SK-N-MC (cell line): ENCODE results near the gene OAS1.
"Not testable (repeated sequence)": the region's sequence is repeated elsewhere in the genome, so short reads cannot be mapped to it uniquely, and the experiment has no call there.

Source experiments
- DNase-seq: peaks from one replicate; pipeline ENCODE4 v3.0.0-alpha.2; 2011; ENCODE audit warnings: low read depth, low spot score
- H3K27ac ChIP-seq: fragments of 200-600 bp; sonication (generic); 2 replicates; pipeline ENCODE4 v1.5.1; 2016; ENCODE audit warnings: mixed run types
- H3K36me3 ChIP-seq: fragments of 200-600 bp; sonication (generic); 2 replicates; pipeline ENCODE4 v1.6.1; 2017; ENCODE audit warnings: antibody characterized with exemption, low read length, mixed read lengths; ENCODE audit not compliant: insufficient read depth
- H3K4me3 ChIP-seq: fragments of 200-600 bp; sonication (generic); 2 replicates; pipeline ENCODE4 v1.5.1; 2016
- H3K9ac ChIP-seq: fragments of 200-600 bp; sonication (generic); 2 replicates; pipeline ENCODE4 v1.8.0; 2017; ENCODE audit warnings: mixed run types, mixed read lengths; ENCODE audit not compliant: insufficient read length
- H3K9me3 ChIP-seq: fragments of 200-600 bp; sonication (generic); 2 replicates; pipeline ENCODE4 v1.6.1; 2017; ENCODE audit warnings: low read depth, mild to moderate bottlenecking, antibody characterized with exemption, low read length, moderate library complexity, mixed read lengths
- EZH2 ChIP-seq: fragments of 200-600 bp; sonication (generic); IDR thresholded peaks from one replicate; pipeline ENCODE4 v1.6.1; 2017; ENCODE audit warnings: antibody characterized with exemption
- FOXP2 ChIP-seq: optimal IDR thresholded peaks from 2 replicates; pipeline ENCODE3; 2011; ENCODE audit warnings: mild to moderate bottlenecking, moderate library complexity; ENCODE audit not compliant: insufficient read depth; ENCODE audit errors: extremely low read length, control extremely low read depth
- POLR2AphosphoS5 ChIP-seq: IDR thresholded peaks from 2 replicates; pipeline ENCODE4 v1.6.1; 2012; ENCODE audit warnings: mild to moderate bottlenecking, low read depth, low read length, borderline replicate concordance

Gene OAS1

DNA sequence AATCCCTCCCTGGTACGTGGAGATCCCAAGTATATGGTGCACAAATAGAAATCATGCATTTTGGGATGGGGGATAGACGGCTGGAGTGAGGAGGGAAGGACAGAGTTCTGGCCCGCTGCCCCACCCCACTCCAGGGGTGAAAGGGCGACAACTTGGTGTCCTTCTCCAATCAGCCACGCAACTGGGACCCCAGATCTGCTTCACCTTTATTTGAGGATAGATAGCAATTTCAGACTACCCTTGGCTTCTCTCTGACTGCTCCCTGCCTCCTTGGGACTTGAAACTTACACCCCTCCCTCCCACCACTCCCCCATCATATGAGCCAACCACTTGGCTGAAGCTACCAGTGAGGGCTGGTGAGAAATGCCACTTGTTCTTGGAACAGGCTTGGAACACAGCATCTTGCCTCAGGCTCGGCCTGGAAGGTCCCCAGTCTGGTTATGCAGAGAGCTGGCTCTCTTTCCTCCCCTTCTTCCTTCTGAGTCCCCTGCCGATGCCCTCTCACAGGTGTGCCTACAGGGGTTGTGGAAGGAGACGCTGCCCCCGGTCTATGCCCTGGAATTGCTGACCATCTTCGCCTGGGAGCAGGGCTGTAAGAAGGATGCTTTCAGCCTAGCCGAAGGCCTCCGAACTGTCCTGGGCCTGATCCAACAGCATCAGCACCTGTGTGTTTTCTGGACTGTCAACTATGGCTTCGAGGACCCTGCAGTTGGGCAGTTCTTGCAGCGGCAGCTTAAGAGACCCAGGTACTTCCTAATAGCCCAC is 39.7 kb downstream of the OAS1 start:
- TF ChIP-seq EZH2, result no peak
- TF ChIP-seq FOXP2, result no peak
- TF ChIP-seq POLR2AphosphoS5, result no peak
- no peak for DNase-seq
- Histone ChIP-seq H3K4me3 (no peak overlapping the region), H3K9me3 (no peaks in the 10 kb centered on the region), H3K9ac (no peak overlapping the region), H3K36me3 (peaks cover 5% of the 10 kb centered on the region; the same call in 1 of the 2 replicates), H3K27ac (no peak overlapping the region)

GRCh38 chr12:112947314-112947713 is 40.6 kb downstream of the OAS1 start:
- Histone ChIP-seq H3K4me3 (no peak overlapping the region), H3K27ac (no peak overlapping the region), H3K9me3 (no peaks in the 10 kb centered on the region), H3K36me3 (peaks cover 5% of the 10 kb centered on the region; the same call in 1 of the 2 replicates), H3K9ac (no peak overlapping the region)
- TF ChIP-seq POLR2AphosphoS5 (no peak), FOXP2 (no peak), EZH2 (no peak)
- DNase-seq, result no peak

- H3K27ac ChIP-seq, result no peak overlapping the region
- no peak overlapping the region for H3K4me3 ChIP-seq
- H3K9ac ChIP-seq, result no peak overlapping the region
- TF ChIP-seq FOXP2 (no peak), EZH2 (no peak), POLR2AphosphoS5 (no peak)
- peaks cover 5% of the 10 kb centered on the region; the same call in 1 of the 2 replicates for H3K36me3 ChIP-seq
- no peak for DNase-seq
- no peaks in the 10 kb centered on the region for H3K9me3 ChIP-seq
Observed at GRCh38 chr12:112947761-112948160, 41.0 kb downstream of the OAS1 start.

DNA sequence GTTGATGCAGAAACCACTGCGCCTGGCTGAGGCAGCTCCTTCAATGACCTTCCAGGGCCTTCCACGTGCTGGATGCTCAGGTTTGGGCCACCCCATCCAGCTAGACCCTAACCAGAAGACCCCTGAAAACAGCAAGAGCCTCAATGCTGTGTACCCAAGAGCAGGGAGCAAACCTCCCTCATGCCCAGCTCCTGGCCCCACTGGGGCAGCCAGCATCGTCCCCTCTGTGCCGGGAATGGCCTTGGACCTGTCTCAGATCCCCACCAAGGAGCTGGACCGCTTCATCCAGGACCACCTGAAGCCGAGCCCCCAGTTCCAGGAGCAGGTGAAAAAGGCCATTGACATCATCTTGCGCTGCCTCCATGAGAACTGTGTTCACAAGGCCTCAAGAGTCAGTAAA is 42.0 kb downstream of the OAS1 start:
- no peak overlapping the region for H3K9ac ChIP-seq
- no peak overlapping the region for H3K27ac ChIP-seq
- no peak for DNase-seq
- TF ChIP-seq POLR2AphosphoS5 (no peak), FOXP2 (no peak), EZH2 (no peak)
- H3K4me3 ChIP-seq, result no peak overlapping the region
- peaks cover 5% of the 10 kb centered on the region; the same call in 1 of the 2 replicates for H3K36me3 ChIP-seq
- no peaks in the 10 kb centered on the region for H3K9me3 ChIP-seq

DNA sequence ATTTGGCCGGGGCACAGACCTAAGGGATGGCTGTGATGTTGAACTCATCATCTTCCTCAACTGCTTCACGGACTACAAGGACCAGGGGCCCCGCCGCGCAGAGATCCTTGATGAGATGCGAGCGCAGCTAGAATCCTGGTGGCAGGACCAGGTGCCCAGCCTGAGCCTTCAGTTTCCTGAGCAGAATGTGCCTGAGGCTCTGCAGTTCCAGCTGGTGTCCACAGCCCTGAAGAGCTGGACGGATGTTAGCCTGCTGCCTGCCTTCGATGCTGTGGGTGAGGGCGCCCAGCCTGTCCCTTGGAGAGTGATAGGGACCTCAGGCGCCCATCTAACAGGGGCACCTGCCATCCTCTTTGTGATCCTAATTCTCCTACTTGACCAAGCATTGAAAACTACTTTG is 43.9 kb downstream of the OAS1 start:
- Histone ChIP-seq H3K9ac (no peak overlapping the region), H3K36me3 (no peaks in the 10 kb centered on the region; the same call in 1 of the 2 replicates), H3K27ac (no peak overlapping the region), H3K4me3 (no peak overlapping the region), H3K9me3 (no peaks in the 10 kb centered on the region)
- no peak for TF ChIP-seq FOXP2
- no peak for TF ChIP-seq POLR2AphosphoS5
- no peak for TF ChIP-seq EZH2
- DNase-seq, result no peak

- H3K27ac ChIP-seq, H3K9ac ChIP-seq, H3K4me3 ChIP-seq: not testable (repeated sequence)
Observed at GRCh38 chr12:112957125-112957524, 50.4 kb downstream of the OAS1 start.

DNA sequence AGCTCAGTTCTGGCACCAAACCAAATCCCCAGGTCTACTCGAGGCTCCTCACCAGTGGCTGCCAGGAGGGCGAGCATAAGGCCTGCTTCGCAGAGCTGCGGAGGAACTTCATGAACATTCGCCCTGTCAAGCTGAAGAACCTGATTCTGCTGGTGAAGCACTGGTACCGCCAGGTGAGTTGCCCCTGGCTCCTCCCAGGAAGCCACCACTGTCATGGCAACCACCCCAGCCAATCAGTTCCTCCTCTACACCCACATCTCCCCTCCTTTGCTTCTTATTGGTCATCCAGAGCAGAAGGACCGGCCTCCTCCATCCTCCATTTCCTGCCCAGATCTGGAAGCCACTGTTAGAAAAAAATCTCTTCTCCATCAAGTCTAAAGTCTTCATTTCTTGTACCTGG is 54.3 kb downstream of the OAS1 start:
- no peak overlapping the region for H3K9ac ChIP-seq
- H3K36me3 ChIP-seq, result peaks cover 8% of the 10 kb centered on the region; the same call in 1 of the 2 replicates
- no peak overlapping the region for H3K4me3 ChIP-seq
- TF ChIP-seq POLR2AphosphoS5 (no peak), FOXP2 (no peak), EZH2 (no peak)
- H3K9me3 ChIP-seq, result no peaks in the 10 kb centered on the region
- DNase-seq, result no peak
- H3K27ac ChIP-seq, result no peak overlapping the region

More at GRCh38 chr12:112957125-112957524, 50.4 kb downstream of the OAS1 start:
- not testable (repeated sequence) for H3K9me3 ChIP-seq, DNase-seq, H3K36me3 ChIP-seq

DNA sequence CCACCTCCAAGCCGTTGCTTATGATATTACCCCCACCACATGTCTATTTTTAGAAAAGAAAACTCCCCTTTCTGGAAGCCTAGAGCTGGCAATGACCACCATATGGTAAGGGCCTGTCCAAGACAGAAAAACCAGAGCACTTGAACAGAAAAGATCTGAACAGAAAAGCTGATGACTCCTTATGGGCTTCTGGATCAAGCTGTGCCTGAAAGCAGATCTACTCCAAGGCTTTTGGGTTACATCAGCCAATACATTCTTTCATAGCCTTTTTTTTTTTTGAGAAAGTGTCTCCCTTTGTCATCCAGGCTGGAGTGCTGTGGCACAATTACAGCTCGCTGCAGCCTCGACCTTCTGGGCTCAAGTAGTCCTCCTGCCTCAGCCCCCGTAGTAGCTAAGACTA is 54.8 kb downstream of the OAS1 start:
- Histone ChIP-seq H3K27ac (no peak overlapping the region), H3K36me3 (peaks cover 8% of the 10 kb centered on the region; the same call in 1 of the 2 replicates), H3K4me3 (no peak overlapping the region), H3K9me3 (no peaks in the 10 kb centered on the region), H3K9ac (no peak overlapping the region)
- DNase-seq, result no peak
- TF ChIP-seq EZH2 (no peak), FOXP2 (no peak), POLR2AphosphoS5 (no peak)

DNA sequence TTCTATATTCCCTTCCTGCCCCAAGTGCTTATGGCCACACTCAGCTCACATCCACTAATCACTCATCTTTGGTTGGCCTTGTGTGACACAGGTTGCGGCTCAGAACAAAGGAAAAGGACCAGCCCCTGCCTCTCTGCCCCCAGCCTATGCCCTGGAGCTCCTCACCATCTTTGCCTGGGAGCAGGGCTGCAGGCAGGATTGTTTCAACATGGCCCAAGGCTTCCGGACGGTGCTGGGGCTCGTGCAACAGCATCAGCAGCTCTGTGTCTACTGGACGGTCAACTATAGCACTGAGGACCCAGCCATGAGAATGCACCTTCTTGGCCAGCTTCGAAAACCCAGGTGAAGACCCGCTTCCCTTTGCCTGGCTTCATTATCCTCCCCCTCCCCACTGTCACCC is 55.8 kb downstream of the OAS1 start:
- no peak for DNase-seq
- Histone ChIP-seq H3K9me3 (no peaks in the 10 kb centered on the region), H3K4me3 (no peak overlapping the region), H3K27ac (no peak overlapping the region), H3K36me3 (peaks cover 8% of the 10 kb centered on the region; the same call in 1 of the 2 replicates), H3K9ac (no peak overlapping the region)
- no peak for TF ChIP-seq POLR2AphosphoS5
- no peak for TF ChIP-seq FOXP2
- no peak for TF ChIP-seq EZH2
